ENCODE data around the gene XPO6. TPM values are rescaled to one million over a fixed set of nuclear protein-coding genes. Genes with fewer than 3 reads are reported as not detected.

Gene XPO6
- total RNA-seq, 4 donors from 2014 or later: 88.2 to 160 (median 118) TPM

DNA sequence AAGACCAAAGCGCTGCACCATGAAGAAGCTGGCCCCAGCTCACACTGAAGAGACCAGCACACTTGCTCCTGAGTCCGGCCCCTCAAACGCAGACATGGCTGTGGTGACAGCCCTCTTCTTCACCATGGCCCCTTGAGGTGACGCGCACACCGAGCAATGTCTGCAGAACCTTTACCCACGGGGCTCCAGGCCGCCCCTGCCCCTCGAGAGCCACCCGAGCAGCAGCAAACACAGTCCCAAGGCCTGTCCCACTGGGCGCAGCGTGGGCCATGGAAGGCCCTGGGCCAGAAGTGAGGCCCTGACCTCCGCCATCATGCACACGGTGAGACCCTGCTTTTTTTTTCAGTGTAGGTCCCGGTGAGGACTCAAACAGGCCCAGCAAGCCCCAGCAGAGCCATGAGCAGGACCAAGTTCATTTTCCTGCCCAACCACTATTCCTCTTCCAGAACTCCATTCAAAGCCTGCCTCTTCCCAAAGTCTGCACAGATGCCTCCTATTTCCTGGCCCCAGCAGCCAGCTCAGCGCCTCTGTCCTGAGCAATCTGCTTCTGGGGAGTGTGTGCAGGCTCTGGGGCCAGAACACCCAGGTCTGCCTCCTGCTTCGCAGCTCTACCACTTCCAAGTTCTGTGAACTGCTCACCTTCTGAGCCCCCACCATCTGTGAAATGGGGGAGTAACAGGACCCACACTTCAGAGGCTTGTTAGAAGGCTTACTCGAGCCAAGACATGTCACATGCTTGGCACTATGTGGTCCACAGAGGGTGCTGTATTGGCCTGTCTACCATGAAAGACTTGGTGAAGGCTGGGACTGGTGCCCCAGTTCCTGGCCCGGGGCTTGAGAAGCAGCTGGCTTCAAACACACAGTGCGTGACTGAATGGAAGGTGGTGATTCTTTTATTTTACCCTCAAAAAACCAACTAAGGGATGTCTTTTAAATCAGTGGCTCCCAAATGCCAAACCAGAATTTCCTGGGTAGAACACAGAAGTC, 112.5 kb downstream of the XPO6 start:
- H3K36me3 ChIP-seq: peaks cover 42 to 55% of the 10 kb centered on the region in 2 donors
- H3K4me3 ChIP-seq (replicated peaks in 1 of 3): no peak overlapping the region

DNA sequence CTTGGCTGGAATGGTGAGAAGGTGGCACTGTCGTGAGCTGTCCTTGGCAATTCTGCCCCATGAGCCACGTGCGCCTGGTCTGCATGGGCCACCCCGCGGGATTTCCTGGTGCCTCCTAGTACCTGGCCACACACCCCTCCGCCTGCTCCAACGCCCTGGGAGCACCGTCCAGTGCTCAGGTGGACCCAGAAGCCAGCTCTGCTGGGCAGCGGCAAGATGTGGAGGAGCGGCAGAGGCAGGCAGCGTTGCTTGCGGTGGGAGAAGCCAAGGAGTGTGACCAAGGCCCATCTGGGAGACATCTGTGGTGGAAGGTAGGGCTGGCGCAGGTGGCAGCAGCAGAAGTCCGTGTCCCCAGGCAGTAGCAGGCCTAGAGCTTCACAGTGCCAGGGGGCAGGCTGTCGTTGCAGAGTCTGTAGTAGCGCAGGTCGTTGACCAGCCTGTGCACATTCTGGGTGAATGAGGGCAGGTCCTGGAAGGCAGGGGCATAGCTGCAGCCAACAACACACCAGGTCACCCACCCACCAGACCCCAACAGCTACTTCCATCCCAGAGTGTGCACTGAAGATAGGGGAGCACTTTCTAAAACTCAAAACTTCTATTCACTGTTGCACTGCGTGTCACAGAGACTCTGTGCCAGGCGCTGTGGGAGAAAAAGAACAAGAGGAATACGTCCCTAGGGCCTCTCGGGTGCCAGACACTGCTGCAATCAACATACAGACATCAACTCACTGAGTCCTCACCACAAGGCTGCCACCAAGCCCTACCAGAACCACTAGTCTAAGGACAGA, 113.4 kb downstream of the XPO6 start:
- TF ChIP-seq, protein P1, sequence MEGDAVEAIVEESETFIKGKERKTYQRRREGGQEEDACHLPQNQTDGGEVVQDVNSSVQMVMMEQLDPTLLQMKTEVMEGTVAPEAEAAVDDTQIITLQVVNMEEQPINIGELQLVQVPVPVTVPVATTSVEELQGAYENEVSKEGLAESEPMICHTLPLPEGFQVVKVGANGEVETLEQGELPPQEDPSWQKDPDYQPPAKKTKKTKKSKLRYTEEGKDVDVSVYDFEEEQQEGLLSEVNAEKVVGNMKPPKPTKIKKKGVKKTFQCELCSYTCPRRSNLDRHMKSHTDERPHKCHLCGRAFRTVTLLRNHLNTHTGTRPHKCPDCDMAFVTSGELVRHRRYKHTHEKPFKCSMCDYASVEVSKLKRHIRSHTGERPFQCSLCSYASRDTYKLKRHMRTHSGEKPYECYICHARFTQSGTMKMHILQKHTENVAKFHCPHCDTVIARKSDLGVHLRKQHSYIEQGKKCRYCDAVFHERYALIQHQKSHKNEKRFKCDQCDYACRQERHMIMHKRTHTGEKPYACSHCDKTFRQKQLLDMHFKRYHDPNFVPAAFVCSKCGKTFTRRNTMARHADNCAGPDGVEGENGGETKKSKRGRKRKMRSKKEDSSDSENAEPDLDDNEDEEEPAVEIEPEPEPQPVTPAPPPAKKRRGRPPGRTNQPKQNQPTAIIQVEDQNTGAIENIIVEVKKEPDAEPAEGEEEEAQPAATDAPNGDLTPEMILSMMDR (IDR thresholded peaks at IDR 0.05): no peak
- TF ChIP-seq POLR2A (IDR thresholded peaks at IDR 0.05): no peak
- 92 to 94% methylated on average over 17 to 18 of the region's 21 CpGs for WGBS, 2 donors

More for the DNA sequence above, 112.5 kb downstream of the XPO6 start:
- 94 to 96% methylated on average over 6 to 20 of the region's 20 CpGs for WGBS, 2 donors
- no peaks in the 10 kb centered on the region for H3K27me3 ChIP-seq
- intact Hi-C loops (cut with DNase I): no loop called here
- H3K27ac ChIP-seq: no peak overlapping the region
- DNase-seq: no peak
- TF ChIP-seq, protein P1 (IDR thresholded peaks at IDR 0.05): no peak
- TF ChIP-seq POLR2A (IDR thresholded peaks at IDR 0.05): no peak
- no peaks in the 10 kb centered on the region for H3K9me3 ChIP-seq
- H3K4me1 ChIP-seq: no peaks in the 10 kb centered on the region

DNA sequence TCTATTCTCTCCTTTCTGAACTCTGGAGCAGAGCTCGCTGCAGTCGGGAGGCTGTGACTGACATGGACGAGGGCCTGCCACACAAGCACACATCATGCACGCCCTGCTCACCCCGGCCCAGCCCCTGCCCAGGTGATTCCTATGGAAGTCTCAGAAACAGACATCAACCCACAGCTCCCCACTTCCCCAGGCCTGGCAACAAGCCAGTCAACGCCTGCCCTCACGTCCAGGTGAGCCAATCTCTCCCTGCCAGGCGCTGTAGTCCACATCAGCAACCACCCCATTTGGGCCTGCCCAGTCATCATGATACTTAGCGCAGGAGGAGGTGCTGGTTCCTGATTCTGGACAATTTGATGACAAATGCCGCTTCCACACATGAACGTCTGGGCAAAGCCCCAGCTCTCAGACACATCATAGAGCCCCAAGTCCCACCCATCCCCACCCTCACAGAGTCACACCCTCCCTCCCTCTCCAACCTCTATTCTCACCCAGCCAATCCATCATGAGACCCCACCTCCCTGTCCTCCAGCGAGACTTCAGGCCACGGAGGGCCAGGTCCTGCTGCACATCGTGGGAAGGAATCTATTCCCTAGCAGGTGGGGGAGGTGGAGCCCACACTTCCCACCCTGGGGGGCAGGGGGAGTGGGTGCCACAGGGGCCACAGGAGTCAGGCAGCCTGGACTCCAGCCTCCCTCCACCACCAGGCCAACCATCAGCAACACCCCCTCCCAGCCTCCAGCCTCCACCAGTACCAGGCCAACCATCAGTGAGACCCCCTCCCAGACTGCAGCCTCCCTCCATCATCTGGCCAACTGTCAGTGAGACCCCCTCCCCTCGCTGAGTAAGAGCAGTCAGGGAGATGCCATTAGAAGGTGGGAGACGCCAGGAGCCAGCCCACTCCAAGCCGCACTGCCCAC, 114.5 kb downstream of the XPO6 start:
- Histone ChIP-seq H3K27ac (no peak overlapping the region), H3K4me1 (peaks cover 0 to 10% of the 10 kb centered on the region in 2 donors), H3K36me3 (peaks cover 23 to 37% of the 10 kb centered on the region in 2 donors), H3K9me3 (no peaks in the 10 kb centered on the region), H3K27me3 (no peaks in the 10 kb centered on the region), H3K4me3 (replicated peaks in 1 of 3) (no peak overlapping the region)
- intact Hi-C loops (cut with DNase I): no loop called here
- TF ChIP-seq, protein P1 (IDR thresholded peaks at IDR 0.05): no peak
- no peak for TF ChIP-seq POLR2A (IDR thresholded peaks at IDR 0.05)
- WGBS, 2 donors: 85 to 93% methylated on average over 16 to 17 of the region's 17 CpGs
- DNase-seq: no peak

More for the DNA sequence above, 113.4 kb downstream of the XPO6 start:
- intact Hi-C loops (cut with DNase I): no loop called here
- H3K27ac ChIP-seq: no peak overlapping the region
- H3K4me3 ChIP-seq (replicated peaks in 1 of 3): no peak overlapping the region
- H3K36me3 ChIP-seq: peaks cover 33 to 46% of the 10 kb centered on the region in 2 donors
- no peaks in the 10 kb centered on the region for H3K27me3 ChIP-seq
- DNase-seq: no peak
- no peaks in the 10 kb centered on the region for H3K9me3 ChIP-seq
- H3K4me1 ChIP-seq: peaks cover 0 to 1% of the 10 kb centered on the region in 2 donors

DNA sequence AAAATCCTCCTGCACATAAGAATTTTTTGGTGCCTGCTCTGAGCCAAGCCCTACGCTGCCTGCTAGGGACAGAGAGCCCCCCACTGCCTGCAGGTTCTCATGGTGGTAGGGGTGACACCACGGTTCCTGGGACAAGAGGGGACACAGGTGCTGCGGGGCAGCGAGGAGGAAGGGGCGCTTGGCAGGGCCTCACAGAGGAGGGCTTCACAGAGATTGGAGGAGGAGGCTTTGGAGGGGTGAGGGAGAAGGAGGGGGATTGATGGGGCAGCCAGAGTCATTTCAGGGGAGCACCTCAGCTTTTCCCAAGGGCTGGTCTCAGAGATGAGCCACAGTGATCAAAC, 118.4 kb downstream of the XPO6 start:
- no peak for DNase-seq
- Histone ChIP-seq H3K27ac (peak overlapping the region; percentile 34 to 79 (median 71)), H3K9me3 (no peaks in the 10 kb centered on the region), H3K36me3 (peaks cover 7 to 8% of the 10 kb centered on the region in 2 donors), H3K4me1 (peaks cover 0 to 10% of the 10 kb centered on the region in 2 donors), H3K27me3 (no peaks in the 10 kb centered on the region), H3K4me3 (replicated peaks in 1 of 3) (no peak overlapping the region)
- TF ChIP-seq POLR2A (IDR thresholded peaks at IDR 0.05): no peak
- TF ChIP-seq, protein P1 (IDR thresholded peaks at IDR 0.05): no peak
- intact Hi-C loops (cut with DNase I): no loop called here
- WGBS, 2 donors: 74 to 75% methylated on average over 5 of the region's 5 CpGs
